Peyer's patch (tissue), 4 donors: ENCODE measurements around the gene TMEM176A.

Experiments
- CTCF ChIP-seq, 6 experiments: fragments of 450-650 bp in 4 of 6; fragments of 200-600 bp in 2 of 6; sonication (generic) in 1 of 6; IDR thresholded peaks; one replicate each; pipeline ENCODE4 v1.5.1; 2017 to 2019; ENCODE audit warnings: antibody characterized with exemption in 6 of 6, mild to moderate bottlenecking in 3 of 6, moderate library complexity in 1 of 6
- POLR2A ChIP-seq, 2 donors: fragments of 450-650 bp; IDR thresholded peaks; one replicate each; pipeline ENCODE4 v1.5.1; 2017; ENCODE audit warnings: antibody characterized with exemption in 2 of 2, mild to moderate bottlenecking in 2 of 2, moderate library complexity in 2 of 2

- no peak for TF ChIP-seq CTCF (IDR thresholded peaks at IDR 0.05)
- TF ChIP-seq POLR2A (IDR thresholded peaks at IDR 0.05): no peak
Observed at GRCh38 chr7:150851492-150852370, 51.2 kb downstream of the TMEM176A start.
